Cardiac fibroblast (primary cell): ENCODE data around the gene PAQR6.

Experiments used
- DNase-seq, 2 donors: peaks; one replicate each; pipeline versions ENCODE4 v3.0.0 to v3.0.0-alpha.2; 2010; ENCODE audit warnings: low read depth in 2 of 2
- H3K4me3 ChIP-seq, 2 donors: replicated peaks in 1 of 2; 1 replicate in 1 of 2; 2 replicates in 1 of 2; pipeline ENCODE4 v1.5.1; 2011; ENCODE audit warnings: low read depth in 2 of 2, low read length in 2 of 2, mild to moderate bottlenecking in 2 of 2, moderate library complexity in 1 of 2
- TF ChIP-seq, protein P1 (sequence below): IDR thresholded peaks from one replicate; pipeline ENCODE4 v1.5.1; 2011; ENCODE audit warnings: low read depth, mild to moderate bottlenecking, low read length, inconsistent platforms

Gene PAQR6

GRCh38 chr1:156246241-156246780 lies 1.5 kb downstream of the PAQR6 start:
- DNase-seq, result no peak
- TF ChIP-seq, protein P1, sequence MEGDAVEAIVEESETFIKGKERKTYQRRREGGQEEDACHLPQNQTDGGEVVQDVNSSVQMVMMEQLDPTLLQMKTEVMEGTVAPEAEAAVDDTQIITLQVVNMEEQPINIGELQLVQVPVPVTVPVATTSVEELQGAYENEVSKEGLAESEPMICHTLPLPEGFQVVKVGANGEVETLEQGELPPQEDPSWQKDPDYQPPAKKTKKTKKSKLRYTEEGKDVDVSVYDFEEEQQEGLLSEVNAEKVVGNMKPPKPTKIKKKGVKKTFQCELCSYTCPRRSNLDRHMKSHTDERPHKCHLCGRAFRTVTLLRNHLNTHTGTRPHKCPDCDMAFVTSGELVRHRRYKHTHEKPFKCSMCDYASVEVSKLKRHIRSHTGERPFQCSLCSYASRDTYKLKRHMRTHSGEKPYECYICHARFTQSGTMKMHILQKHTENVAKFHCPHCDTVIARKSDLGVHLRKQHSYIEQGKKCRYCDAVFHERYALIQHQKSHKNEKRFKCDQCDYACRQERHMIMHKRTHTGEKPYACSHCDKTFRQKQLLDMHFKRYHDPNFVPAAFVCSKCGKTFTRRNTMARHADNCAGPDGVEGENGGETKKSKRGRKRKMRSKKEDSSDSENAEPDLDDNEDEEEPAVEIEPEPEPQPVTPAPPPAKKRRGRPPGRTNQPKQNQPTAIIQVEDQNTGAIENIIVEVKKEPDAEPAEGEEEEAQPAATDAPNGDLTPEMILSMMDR, result no peak
- H3K4me3 ChIP-seq, result no peak overlapping the region

- peak overlapping the region; percentile 5 to 28 for H3K4me3 ChIP-seq
- TF ChIP-seq, protein P1, result no peak
- DNase-seq, result peak in 1 of 2 donors; percentile 26
Observed at GRCh38 chr1:156245451-156246232, 2.2 kb downstream of the PAQR6 start.

DNA sequence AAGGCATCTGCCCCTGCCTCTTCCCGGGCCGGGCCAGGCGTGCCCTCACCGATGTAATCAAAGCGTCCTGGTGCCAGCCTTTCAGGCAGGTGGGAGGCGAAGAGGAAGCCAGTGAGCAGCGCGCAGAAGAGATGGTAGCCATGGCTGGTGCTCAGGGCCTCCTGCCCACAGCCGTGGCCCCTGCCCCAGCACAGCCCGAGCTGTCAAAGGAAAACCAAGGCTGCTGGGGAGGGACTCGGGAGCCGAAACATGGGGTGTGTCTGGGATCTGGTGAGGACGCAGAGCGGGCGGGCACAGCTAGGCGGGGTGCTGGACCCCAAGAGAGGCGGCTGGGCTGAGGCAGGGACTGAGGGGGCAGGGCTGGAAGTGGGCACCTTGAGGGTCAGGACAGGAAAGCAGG lies 3.1 kb downstream of the PAQR6 start:
- TF ChIP-seq, protein P1, result no peak
- H3K4me3 ChIP-seq, result no peak overlapping the region
- no peak for DNase-seq

GRCh38 chr1:156244126-156244525 lies 3.7 kb downstream of the PAQR6 start:
- TF ChIP-seq, protein P1, result no peak
- DNase-seq, result no peak
- H3K4me3 ChIP-seq, result no peak overlapping the region

DNA sequence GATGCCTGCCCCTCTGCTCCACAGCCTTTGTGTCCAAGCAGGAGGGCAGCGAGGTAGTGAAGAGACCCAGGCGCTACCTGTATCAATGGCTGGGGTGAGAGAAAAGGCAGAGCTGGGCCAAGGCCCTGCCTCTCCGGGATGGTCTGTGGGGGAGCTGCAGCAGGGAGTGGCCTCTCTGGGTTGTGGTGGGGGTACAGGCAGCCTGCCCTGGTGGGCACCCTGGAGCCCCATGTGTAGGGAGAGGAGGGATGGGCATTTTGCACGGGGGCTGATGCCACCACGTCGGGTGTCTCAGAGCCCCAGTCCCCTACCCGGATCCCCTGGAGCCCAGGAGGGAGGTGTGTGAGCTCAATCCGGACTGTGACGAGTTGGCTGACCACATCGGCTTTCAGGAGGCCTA lies 5.1 kb downstream of the PAQR6 start:
- TF ChIP-seq, protein P1, result no peak
- no peak for DNase-seq

DNA sequence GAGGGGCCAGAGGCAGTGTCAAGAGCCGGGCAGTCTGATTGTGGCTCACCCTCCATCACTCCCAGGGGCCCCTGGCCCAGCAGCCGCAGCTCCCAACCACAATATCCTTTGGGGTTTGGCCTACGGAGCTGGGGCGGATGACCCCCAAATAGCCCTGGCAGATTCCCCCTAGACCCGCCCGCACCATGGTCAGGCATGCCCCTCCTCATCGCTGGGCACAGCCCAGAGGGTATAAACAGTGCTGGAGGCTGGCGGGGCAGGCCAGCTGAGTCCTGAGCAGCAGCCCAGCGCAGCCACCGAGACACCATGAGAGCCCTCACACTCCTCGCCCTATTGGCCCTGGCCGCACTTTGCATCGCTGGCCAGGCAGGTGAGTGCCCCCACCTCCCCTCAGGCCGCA lies 5.9 kb downstream of the PAQR6 start, which contains the start of gene BGLAP:
BGLAP (plus strand) TSS at position 259 of the 400 bp plus-strand sequence; CDS start at position 307, 48 bp downstream.
- no peak for DNase-seq
- TF ChIP-seq, protein P1, result no peak
- H3K4me3 ChIP-seq, result no peak within 1 kb of the TSS

More for the DNA sequence above, 5.1 kb downstream of the PAQR6 start:
- H3K4me3 ChIP-seq, result no peak overlapping the region
